ENCODE measurements around the gene SESN1. TPM values are rescaled to one million over a fixed set of nuclear protein-coding genes. Genes with fewer than 3 reads are reported as not detected.

The SESN1 gene
- total RNA-seq, 1 experiment from 2014 or later, result 17.5 TPM

- H2BK15ac ChIP-seq (ENCODE audit: low read depth, low read length), result no peak overlapping the region
- H3K79me2 ChIP-seq (ENCODE audit: insufficient read depth, low read length), result no peaks in the 10 kb centered on the region
- DNase-seq, result no peak
- H3T11ph ChIP-seq (ENCODE audit: low read length), result no peak overlapping the region
- no peak for TF ChIP-seq CTCF (conservative IDR thresholded peaks at IDR 0.05)
- no peaks in the 10 kb centered on the region for H3K9me3 ChIP-seq (ENCODE audit: control insufficient read depth, low read depth, low read length)
- H3K27me3 ChIP-seq (ENCODE audit: insufficient read depth, low read length), result no peaks in the 10 kb centered on the region
- H2AFZ ChIP-seq (ENCODE audit: low read length), result no peak overlapping the region
- H4K91ac ChIP-seq (ENCODE audit: insufficient read length, low read depth, low read length), result no peak overlapping the region
- no peak overlapping the region for H2AK5ac ChIP-seq (ENCODE audit: insufficient read length, low read length)
- no peak overlapping the region for H4K5ac ChIP-seq (ENCODE audit: insufficient read length, low read depth, low read length)
- no peaks in the 10 kb centered on the region for H3K79me1 ChIP-seq (ENCODE audit: insufficient read depth, low read depth, low read length, poor library complexity, severe bottlenecking)
- no peak overlapping the region for H3K18ac ChIP-seq (ENCODE audit: insufficient read length, low read depth, low read length)
- H4K8ac ChIP-seq (replicated peaks; ENCODE audit: insufficient read length, low read depth, low read length), result no peak overlapping the region
- Mint-ChIP-seq H3K36me3 (ENCODE audit: insufficient read depth in 1 of 3, low read depth in 3 of 3) (peaks cover 2 to 48% (median 26%) of the 10 kb centered on the region in 3 experiments; a peak in 5 of 7 replicates), H3K9me3 (no peaks in the 10 kb centered on the region), H3K27me3 (ENCODE audit: low read depth) (no peaks in the 10 kb centered on the region), H3K4me1 (no peaks in the 10 kb centered on the region), H3K27ac (no peak overlapping the region), H3K4me3 (no peak overlapping the region)
- no peak overlapping the region for H3K4me2 ChIP-seq (ENCODE audit: insufficient read depth, insufficient read length, low read length)
- no peaks in the 10 kb centered on the region for H4K20me1 ChIP-seq (ENCODE audit: control insufficient read depth, insufficient read depth, insufficient read length)
- H3K23me2 ChIP-seq (ENCODE audit: insufficient read length, low read depth, low read length, poor library complexity, severe bottlenecking), result no peaks in the 10 kb centered on the region
- H3K4ac ChIP-seq (ENCODE audit: low read depth, low read length), result no peak overlapping the region
- H3K9ac ChIP-seq (ENCODE audit: extremely low read depth, insufficient read length, low read length), result no peak overlapping the region
- no peak overlapping the region for H2BK20ac ChIP-seq (ENCODE audit: low read depth, low read length, poor library complexity, severe bottlenecking)
- no peak overlapping the region for H2BK120ac ChIP-seq (ENCODE audit: low read depth, low read length, poor library complexity, severe bottlenecking)
- no peak overlapping the region for H2BK12ac ChIP-seq (ENCODE audit: insufficient read length, low read depth, low read length)
- no peak overlapping the region for H2BK5ac ChIP-seq (ENCODE audit: insufficient read length, low read length)
- no peak overlapping the region for H3K14ac ChIP-seq (ENCODE audit: insufficient read depth, low read length)
- WGBS (ENCODE audit: extremely low coverage, insufficient read length, low lambda C conversion rate), result no CpG with 5 or more reads among the region's 5 CpGs
- no peak overlapping the region for H3K23ac ChIP-seq (ENCODE audit: insufficient read length, low read depth, low read length)
- no peak overlapping the region for H3K27ac ChIP-seq (ENCODE audit: insufficient read length, low read depth, low read length)
- H3K56ac ChIP-seq (ENCODE audit: insufficient read length, low read depth, low read length), result no peak overlapping the region
- H3K4me1 ChIP-seq (ENCODE audit: insufficient read depth, low read length), result no peaks in the 10 kb centered on the region
Measured at GRCh38 chr6:108988765-108989164, 105.9 kb downstream of the SESN1 start.

All from H9 (cell line).